Stomach (tissue), 4 donors: ENCODE data around the gene TMEM147.

Source experiments
- EP300 ChIP-seq: sonication (generic); formaldehyde crosslinking; IDR thresholded peaks from one replicate; pipeline ENCODE4 v1.6.1; 2017; ENCODE audit warnings: antibody characterized with exemption
- POLR2A ChIP-seq, 4 donors: fragments of 450-650 bp; IDR thresholded peaks; one replicate each; pipeline ENCODE4 v1.6.1; 2016; ENCODE audit warnings: antibody characterized with exemption in 4 of 4, control low read depth in 2 of 4, mild to moderate bottlenecking in 1 of 4, moderate library complexity in 1 of 4
- POLR2AphosphoS5 ChIP-seq, 3 donors: sonication (generic); formaldehyde crosslinking; IDR thresholded peaks; one replicate each; pipeline ENCODE4 v1.6.1; 2016; ENCODE audit warnings: antibody characterized with exemption in 3 of 3
- TF ChIP-seq, protein P1 (sequence below), 7 experiments: fragments of 450-650 bp in 4 of 7; fragments of 200-600 bp in 3 of 7; sonication (generic) in 3 of 7; IDR thresholded peaks; one replicate each; pipeline ENCODE4 v1.5.1; 2016 to 2019; ENCODE audit warnings: antibody characterized with exemption in 7 of 7, control low read depth in 2 of 7, mild to moderate bottlenecking in 1 of 7

- no peak for TF ChIP-seq POLR2A (IDR thresholded peaks at IDR 0.05)
- TF ChIP-seq, protein P1, sequence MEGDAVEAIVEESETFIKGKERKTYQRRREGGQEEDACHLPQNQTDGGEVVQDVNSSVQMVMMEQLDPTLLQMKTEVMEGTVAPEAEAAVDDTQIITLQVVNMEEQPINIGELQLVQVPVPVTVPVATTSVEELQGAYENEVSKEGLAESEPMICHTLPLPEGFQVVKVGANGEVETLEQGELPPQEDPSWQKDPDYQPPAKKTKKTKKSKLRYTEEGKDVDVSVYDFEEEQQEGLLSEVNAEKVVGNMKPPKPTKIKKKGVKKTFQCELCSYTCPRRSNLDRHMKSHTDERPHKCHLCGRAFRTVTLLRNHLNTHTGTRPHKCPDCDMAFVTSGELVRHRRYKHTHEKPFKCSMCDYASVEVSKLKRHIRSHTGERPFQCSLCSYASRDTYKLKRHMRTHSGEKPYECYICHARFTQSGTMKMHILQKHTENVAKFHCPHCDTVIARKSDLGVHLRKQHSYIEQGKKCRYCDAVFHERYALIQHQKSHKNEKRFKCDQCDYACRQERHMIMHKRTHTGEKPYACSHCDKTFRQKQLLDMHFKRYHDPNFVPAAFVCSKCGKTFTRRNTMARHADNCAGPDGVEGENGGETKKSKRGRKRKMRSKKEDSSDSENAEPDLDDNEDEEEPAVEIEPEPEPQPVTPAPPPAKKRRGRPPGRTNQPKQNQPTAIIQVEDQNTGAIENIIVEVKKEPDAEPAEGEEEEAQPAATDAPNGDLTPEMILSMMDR (IDR thresholded peaks at IDR 0.05), result peak in 4 of 7 experiments; percentile 9 to 33 (median 24)
- TF ChIP-seq EP300, result no peak
- TF ChIP-seq POLR2AphosphoS5 (IDR thresholded peaks at IDR 0.05), result no peak
These were observed 46.8 kb downstream of the TMEM147 start for GRCh38 chr19:35592226-35592625.
